H1 (cell line): Measurements from ENCODE around the gene SLC13A4. TPM values are rescaled to one million over a fixed set of nuclear protein-coding genes. Genes with fewer than 3 reads are reported as not detected.

Source experiments
- CTCF ChIA-PET: fragments of 300-600 bp; sonication (Branson Sonifier 250); formaldehyde crosslinking; loops from one replicate; lab custom pipeline; 2021; ENCODE audit not compliant: partially characterized antibody; lab: Charles Lee
- POLR2A ChIA-PET: fragments of 300-600 bp; sonication (Branson Sonifier 250); formaldehyde crosslinking; loops from one replicate; lab custom pipeline; 2021; ENCODE audit warnings: inconsistent platforms; ENCODE audit not compliant: partially characterized antibody; lab: Charles Lee
- DNase-seq, 2 experiments: peaks; one replicate each; pipeline versions ENCODE4 v3.0.0 to v3.0.0-alpha.2; 2010 to 2022; ENCODE audit warnings: low spot score in 2 of 2, low read depth in 1 of 2, mixed read lengths in 1 of 2
- FAIRE-seq: peaks from 2 replicates; lab custom pipeline; 2011; peaks lifted over from hg19 to GRCh38; lab: Jason Lieb, UNC
- H2AFZ ChIP-seq: 2 replicates; pipeline ENCODE4 v1.8.1; 2012; ENCODE audit warnings: low read length, inconsistent platforms
- H2AK5ac ChIP-seq: 2 replicates; pipeline ENCODE4 v1.6.1; 2013; ENCODE audit warnings: low read depth, low read length
- H2BK120ac ChIP-seq: replicated peaks from 2 replicates; pipeline ENCODE3; 2013; ENCODE audit warnings: low read depth, low read length, inconsistent platforms
- H2BK12ac ChIP-seq: 2 replicates; pipeline ENCODE4 v1.6.1; 2013; ENCODE audit warnings: low read depth, low read length
- H2BK15ac ChIP-seq: 2 replicates; pipeline ENCODE4 v1.6.1; 2013; ENCODE audit warnings: low read length
- H2BK20ac ChIP-seq: 2 replicates; pipeline ENCODE4 v1.6.1; 2013; ENCODE audit warnings: low read length
- H2BK5ac ChIP-seq: 2 replicates; pipeline ENCODE4 v1.6.1; 2013; ENCODE audit warnings: low read depth, low read length
- H3K14ac ChIP-seq: 2 replicates; pipeline ENCODE4 v1.6.1; 2013; ENCODE audit warnings: inconsistent platforms; ENCODE audit not compliant: insufficient read length
- H3K18ac ChIP-seq: 2 replicates; pipeline ENCODE4 v1.6.1; 2013; ENCODE audit warnings: low read length; ENCODE audit errors: extremely low read depth
- H3K23ac ChIP-seq: 2 replicates; pipeline ENCODE4 v1.6.1; 2013; ENCODE audit warnings: inconsistent platforms; ENCODE audit not compliant: insufficient read length
- H3K23me2 ChIP-seq: 2 replicates; pipeline ENCODE4 v1.6.1; 2013; ENCODE audit warnings: low read depth, low read length
- H3K27ac ChIP-seq: 2 replicates; pipeline ENCODE4 v1.6.1; 2011; ENCODE audit warnings: low read depth, low read length, inconsistent platforms
- H3K27me3 ChIP-seq, 4 experiments: replicated peaks in 1 of 4; 1 replicate in 1 of 4; 2 replicates in 3 of 4; pipeline versions ENCODE4 v1.6.1 to v1.8.1; 2011 to 2013; ENCODE audit warnings: low read length in 3 of 4, mild to moderate bottlenecking in 3 of 4, inconsistent platforms in 2 of 4, mixed read lengths in 2 of 4, moderate library complexity in 1 of 4; ENCODE audit not compliant: control insufficient read depth in 3 of 4, insufficient read depth in 3 of 4; ENCODE audit errors: extremely low read depth in 1 of 4
- H3K36me3 ChIP-seq, 4 experiments: 2 replicates each; pipeline versions ENCODE4 v1.6.1 to v1.8.1; 2011 to 2013; ENCODE audit warnings: mild to moderate bottlenecking in 4 of 4, low read length in 3 of 4, moderate library complexity in 2 of 4, control low read depth in 1 of 4, inconsistent platforms in 1 of 4; ENCODE audit not compliant: insufficient read depth in 4 of 4, control insufficient read depth in 2 of 4
- H3K4ac ChIP-seq: replicated peaks from 2 replicates; pipeline ENCODE3; 2013; ENCODE audit warnings: low read length, low read depth, mixed read lengths, inconsistent platforms; ENCODE audit not compliant: insufficient read length
- H3K4me1 ChIP-seq, 4 experiments: replicated peaks in 1 of 4; 1 replicate in 1 of 4; 2 replicates in 3 of 4; pipeline versions ENCODE4 v1.6.1 to v1.8.1; 2011 to 2013; ENCODE audit warnings: low read length in 3 of 4, inconsistent platforms in 2 of 4, mixed read lengths in 1 of 4; ENCODE audit not compliant: insufficient read depth in 4 of 4, control insufficient read depth in 3 of 4
- H3K4me2 ChIP-seq, 2 experiments: 2 replicates each; pipeline versions ENCODE4 v1.6.1 to v1.8.1; 2011 to 2013; ENCODE audit warnings: low read depth in 2 of 2, low read length in 2 of 2, control low read depth in 1 of 2, inconsistent platforms in 1 of 2, mild to moderate bottlenecking in 1 of 2; ENCODE audit not compliant: insufficient read depth in 1 of 2
- H3K4me3 ChIP-seq, 4 experiments: fragments of 200-600, 300-600 bp in 1 of 4; sonication (generic), shearing (Covaris generic), sonication (Bioruptor Twin) in 1 of 4; 2 replicates each; pipeline versions ENCODE4 v1.5.1 to v1.8.1; 2011 to 2016; ENCODE audit warnings: low read length in 4 of 4, low read depth in 3 of 4, control low read depth in 2 of 4, inconsistent platforms in 2 of 4, mild to moderate bottlenecking in 2 of 4, mixed read lengths in 1 of 4, moderate library complexity in 1 of 4; ENCODE audit not compliant: insufficient read depth in 2 of 4; ENCODE audit errors: extremely low read depth in 1 of 4
- H3K56ac ChIP-seq: replicated peaks from 2 replicates; pipeline ENCODE3; 2013; ENCODE audit warnings: low read depth, mild to moderate bottlenecking, mixed read lengths, low read length, inconsistent platforms; ENCODE audit not compliant: insufficient read length
- H3K79me1 ChIP-seq: 2 replicates; pipeline ENCODE4 v1.6.1; 2013; ENCODE audit warnings: low read depth, low read length, control low read depth
- H3K79me2 ChIP-seq, 2 experiments: 2 replicates each; pipeline versions ENCODE4 v1.6.1 to v1.8.1; 2012 to 2013; ENCODE audit warnings: low read length in 2 of 2, mild to moderate bottlenecking in 2 of 2, inconsistent platforms in 1 of 2; ENCODE audit not compliant: insufficient read depth in 2 of 2, control insufficient read depth in 1 of 2
- H3K9ac ChIP-seq, 4 experiments: replicated peaks in 1 of 4; 1 replicate in 1 of 4; 2 replicates in 3 of 4; pipeline versions ENCODE4 v1.6.1 to v1.8.1; 2011 to 2013; ENCODE audit warnings: low read depth in 3 of 4, low read length in 3 of 4, control low read depth in 2 of 4, mild to moderate bottlenecking in 2 of 4, moderate library complexity in 2 of 4, inconsistent platforms in 1 of 4; ENCODE audit errors: extremely low read depth in 1 of 4
- H3K9me3 ChIP-seq, 2 experiments: 2 replicates each; pipeline versions ENCODE4 v1.6.1 to v1.8.1; 2012 to 2013; ENCODE audit warnings: mild to moderate bottlenecking in 2 of 2, moderate library complexity in 2 of 2, control low read depth in 1 of 2, inconsistent platforms in 1 of 2, low read depth in 1 of 2, low read length in 1 of 2, mixed read lengths in 1 of 2; ENCODE audit not compliant: insufficient read depth in 2 of 2
- H4K20me1 ChIP-seq, 2 experiments: replicated peaks in 1 of 2; 2 replicates each; pipeline versions ENCODE3 to v1.8.1; 2011 to 2013; ENCODE audit warnings: inconsistent platforms in 2 of 2, low read length in 2 of 2, mild to moderate bottlenecking in 1 of 2; ENCODE audit not compliant: insufficient read depth in 2 of 2, control insufficient read depth in 1 of 2
- H4K5ac ChIP-seq: 2 replicates; pipeline ENCODE4 v1.6.1; 2013; ENCODE audit warnings: low read length, low read depth, mixed read lengths, inconsistent platforms; ENCODE audit not compliant: insufficient read length
- H4K8ac ChIP-seq: 2 replicates; pipeline ENCODE4 v1.8.0; 2013; ENCODE audit warnings: mild to moderate bottlenecking, moderate library complexity, low read length, inconsistent platforms; ENCODE audit not compliant: insufficient read depth; ENCODE audit errors: extremely low read depth
- H4K91ac ChIP-seq: replicated peaks from 2 replicates; pipeline ENCODE3; 2013; ENCODE audit warnings: low read length, mixed read lengths, inconsistent platforms; ENCODE audit not compliant: insufficient read length
- ASH2L ChIP-seq: fragments of 200-600, 300-600 bp; sonication (generic); IDR thresholded peaks from one replicate; pipeline ENCODE4 v1.7.1; 2017; ENCODE audit warnings: low read length
- BCL11A ChIP-seq, 2 experiments: IDR thresholded peaks; one replicate each; pipeline ENCODE4 v1.6.1; 2011; ENCODE audit warnings: low read depth in 2 of 2, low read length in 2 of 2, mild to moderate bottlenecking in 2 of 2
- CHD1 ChIP-seq: IDR thresholded peaks from 2 replicates; pipeline ENCODE4 v1.6.1; 2012; ENCODE audit warnings: low read depth, low read length, improper control_type of control experiment
- EGR1 ChIP-seq: IDR thresholded peaks from 2 replicates; pipeline ENCODE4 v1.6.1; 2011; ENCODE audit warnings: low read depth, low read length, borderline replicate concordance
- EZH2 ChIP-seq: fragments of 200-600 bp; sonication (generic); IDR thresholded peaks from 2 replicates; pipeline ENCODE4 v1.7.1; 2012; ENCODE audit warnings: low read depth, mild to moderate bottlenecking, moderate library complexity, low read length, inconsistent platforms; ENCODE audit not compliant: severe bottlenecking
- PHF8 ChIP-seq: fragments of 200-600 bp; sonication (generic); conservative IDR thresholded peaks from 2 replicates; pipeline ENCODE4 v1.7.1; 2012; ENCODE audit warnings: low read depth, mild to moderate bottlenecking, inconsistent platforms, low read length, moderate library complexity
- POU5F1 ChIP-seq: IDR thresholded peaks from 2 replicates; pipeline ENCODE4 v1.6.1; 2011; ENCODE audit warnings: low read depth, mild to moderate bottlenecking, low read length, moderate library complexity
- RNF2 ChIP-seq: fragments of 200-900, 300-1000 bp; sonication (generic); IDR thresholded peaks from 2 replicates; pipeline ENCODE4 v1.7.1; 2016; ENCODE audit warnings: borderline replicate concordance, low read depth, mild to moderate bottlenecking, antibody characterized with exemption, low read length; ENCODE audit not compliant: poor library complexity, severe bottlenecking; ENCODE audit errors: missing control alignments
- SP2 ChIP-seq: IDR thresholded peaks from 2 replicates; pipeline ENCODE4 v1.6.1; 2012; ENCODE audit warnings: mild to moderate bottlenecking, low read length, inconsistent platforms
- TCF12 ChIP-seq: IDR thresholded peaks from 2 replicates; pipeline ENCODE4 v1.6.1; 2011; ENCODE audit warnings: low read depth, mild to moderate bottlenecking, low read length
- ZNF274 ChIP-seq: IDR thresholded peaks from 2 replicates; pipeline ENCODE4 v1.7.0; 2012; ENCODE audit warnings: low read length, borderline replicate concordance; ENCODE audit errors: extremely low read depth
- WGBS, 2 experiments: shearing (Covaris generic) in 1 of 2; methylation state at CpG; one replicate each; pipeline versions ENCODE4 v1.1.6 to v1.1.7; 2013 to 2015; ENCODE audit warnings: low lambda C conversion rate in 2 of 2, mixed read lengths in 2 of 2, inconsistent platforms in 1 of 2, low coverage in 1 of 2, missing lambda C conversion rate in 1 of 2; ENCODE audit not compliant: insufficient replicate concordance in 2 of 2, insufficient coverage in 1 of 2, insufficient read length in 1 of 2; ENCODE audit errors: extremely low coverage in 1 of 2, missing lambda C conversion rate in 1 of 2; 5-methylcytosine and 5-hydroxymethylcytosine counted together
- polyA plus RNA-seq, 7 experiments: library from polyadenylated mRNA; depleted of rRNA in 3 of 7; stranded (reverse) in 5 of 7; unstranded in 2 of 7; fragments of >200 nt in 5 of 7; fragments of 200-250 nt in 2 of 7; gene quantifications; 1 replicate in 5 of 7; 2 replicates in 1 of 7; 4 replicates in 1 of 7; pipeline versions ENCODE4 v1.2.1 to v1.2.3, GENCODE V29; 2011 to 2013; ENCODE audit warnings: missing spikeins in 2 of 7, mixed read lengths in 2 of 7
- total RNA-seq: library from RNA; stranded (reverse); fragmentation: NEBNext Ultra II Directional; extraction: Animal tissue kit (Norgen Biotek cat#: 25700); gene quantifications from 2 replicates; pipeline ENCODE4 v1.2.1, GENCODE V29; 2021
- TF ChIP-seq, protein P1 (sequence below): IDR thresholded peaks from 2 replicates; pipeline ENCODE4 v1.6.1; 2012; ENCODE audit warnings: inconsistent platforms

SLC13A4 gene
- total and polyA plus RNA-seq, 2 of the 8 experiments (the other 6 are each of a cell fraction or from before 2014, with no cell fraction given) = 3.9 to 7.5 TPM

DNA sequence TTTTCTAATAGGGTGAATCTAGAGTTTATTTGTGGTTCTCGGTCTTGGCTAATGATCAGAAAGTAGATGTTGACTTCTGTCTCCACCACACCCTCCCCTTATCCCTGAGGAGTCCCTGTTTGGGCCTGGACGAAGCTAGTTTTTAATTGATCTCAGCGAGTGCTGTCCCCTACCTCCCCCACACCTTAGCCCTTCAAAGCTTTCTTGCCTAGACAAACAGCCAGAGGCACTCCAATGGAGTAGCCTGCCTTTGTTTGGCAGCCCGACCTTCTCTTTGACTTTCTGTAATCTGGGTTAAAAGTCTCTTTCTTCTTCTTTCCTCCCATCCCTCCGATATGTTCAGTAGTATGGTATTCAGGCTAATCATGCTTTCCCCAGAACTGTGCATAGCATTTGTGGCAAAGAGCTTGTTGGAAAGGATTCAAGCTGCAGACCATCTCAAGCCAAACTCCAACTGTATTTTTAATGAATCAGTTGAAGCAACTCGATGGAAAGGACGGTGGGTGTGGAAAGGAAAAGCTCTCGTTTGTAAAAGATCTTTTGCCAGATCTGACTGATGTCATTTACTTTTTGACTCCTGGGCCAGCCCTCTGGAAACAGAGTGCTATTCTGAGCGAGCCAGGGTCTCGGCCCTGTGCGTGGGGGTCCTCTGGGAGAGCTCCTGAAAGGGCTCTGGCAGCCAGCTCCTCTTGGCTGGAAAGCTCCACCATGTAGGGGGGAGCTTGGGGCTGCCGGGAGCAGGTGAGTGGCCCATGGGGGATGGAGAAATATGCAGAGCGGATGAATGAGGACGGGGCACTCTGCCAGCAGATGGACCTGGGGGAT is 16.1 kb upstream of the SLC13A4 start:
- H3K4ac ChIP-seq = peak overlapping the region; percentile 72
- FAIRE-seq (no peak), DNase-seq (no peak)
- no peak overlapping the region for H3K27ac ChIP-seq
- no peaks in the 10 kb centered on the region for H3K79me1 ChIP-seq
- H3K9ac ChIP-seq = no peak overlapping the region
- no peak overlapping the region for H4K8ac ChIP-seq
- H3K36me3 ChIP-seq = no peaks in the 10 kb centered on the region
- H3K4me1 ChIP-seq = no peaks in the 10 kb centered on the region; a peak in 1 of 7 replicates
- H3K14ac ChIP-seq = no peak overlapping the region
- H3K9me3 ChIP-seq = no peaks in the 10 kb centered on the region
- H2BK12ac ChIP-seq = no peak overlapping the region
- H2BK20ac ChIP-seq = no peak overlapping the region
- no peak overlapping the region for H2BK15ac ChIP-seq
- no peak overlapping the region for H2BK120ac ChIP-seq
- H3K23ac ChIP-seq = no peak overlapping the region
- H3K27me3 ChIP-seq = no peaks in the 10 kb centered on the region
- H3K79me2 ChIP-seq = no peaks in the 10 kb centered on the region
- H3K18ac ChIP-seq = no peak overlapping the region
- no peak overlapping the region for H2BK5ac ChIP-seq
- H3K23me2 ChIP-seq = no peaks in the 10 kb centered on the region
- CTCF ChIA-PET = interaction anchor here (0.6 to 2.0 kb wide), 9 partner anchors 22 to 1879 kb away, joined by 3 to 11 read pairs (median 3); no protein-coding TSS in a partner anchor
- H3K4me2 ChIP-seq = no peak overlapping the region
- no peaks in the 10 kb centered on the region for H4K20me1 ChIP-seq
- POLR2A ChIA-PET = interaction anchor here (0.6 to 1.3 kb wide), 3 partner anchors 16 to 1362 kb away, joined by 3 to 4 read pairs (median 3); partner anchors contain the start of genes SLC13A4 and STMP1
- H2AFZ ChIP-seq = peak overlapping the region; percentile 72
- H3K4me3 ChIP-seq = no peak overlapping the region
- no peak overlapping the region for H2AK5ac ChIP-seq
- 86% methylated on average over 14 of the region's 14 CpGs; no CpG with 5 or more reads in 1 of the 2 experiments for WGBS, 2 experiments
- H3K56ac ChIP-seq = no peak overlapping the region
- H4K5ac ChIP-seq = no peak overlapping the region
- H4K91ac ChIP-seq = peak overlapping the region; percentile 26
- no peak for TF ChIP-seq RNF2
- no peak for TF ChIP-seq SP2
- TF ChIP-seq POU5F1 = no peak
- TF ChIP-seq TCF12 = no peak
- TF ChIP-seq, protein P1, sequence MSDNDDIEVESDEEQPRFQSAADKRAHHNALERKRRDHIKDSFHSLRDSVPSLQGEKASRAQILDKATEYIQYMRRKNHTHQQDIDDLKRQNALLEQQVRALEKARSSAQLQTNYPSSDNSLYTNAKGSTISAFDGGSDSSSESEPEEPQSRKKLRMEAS = no peak
- TF ChIP-seq BCL11A (IDR thresholded peaks at IDR 0.05; ENCODE audit: low read depth in 2 of 2, low read length in 2 of 2) = no peak
- TF ChIP-seq ZNF274 = no peak
- no peak for TF ChIP-seq CHD1
- no peak for TF ChIP-seq PHF8
- no peak for TF ChIP-seq EGR1
- TF ChIP-seq ASH2L = no peak
- TF ChIP-seq EZH2 = no peak
